ENCODE data around the gene ODAD2. TPM values are rescaled to one million over a fixed set of nuclear protein-coding genes. Genes with fewer than 3 reads are reported as not detected.

Gene ODAD2
- total RNA-seq, 1 experiment from 2014 or later: 20.4 TPM

DNA sequence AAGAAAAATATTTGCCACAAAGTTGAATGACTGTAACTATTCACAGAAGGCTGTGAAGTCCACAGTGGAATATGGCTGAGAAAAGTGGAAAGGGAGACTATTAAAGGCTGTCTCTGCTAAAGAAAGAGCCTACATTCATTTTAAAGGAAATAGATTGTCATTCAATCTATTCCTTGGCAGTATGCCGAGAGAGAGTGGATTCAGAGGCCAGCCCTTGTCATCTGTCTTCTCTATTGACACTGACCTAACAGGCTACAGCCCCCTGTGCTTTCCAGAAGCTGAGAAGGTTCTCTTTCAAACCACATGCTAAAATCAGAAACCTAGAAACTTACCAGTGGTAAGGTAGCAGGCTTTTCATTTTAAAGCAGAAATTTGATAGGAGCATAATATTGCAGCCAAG is 12.1 kb downstream of the ODAD2 start:
- ChIA-PET CTCF (no interaction called here), RAD21 (ENCODE audit: low non-redundant PET in 1 of 2, low total read pairs in 2 of 2, uncharacterized antibody in 2 of 2, unreplicated experiment in 2 of 2) (no interaction called here), POLR2A (no interaction called here)
- no peaks in the 10 kb centered on the region for H3K9me3 ChIP-seq (ENCODE audit: control insufficient read depth in 1 of 2, insufficient read depth in 1 of 2, low read depth in 1 of 2, low read length in 2 of 2)
- H3K4me1 ChIP-seq (ENCODE audit: control insufficient read depth in 1 of 2, insufficient read depth in 2 of 2, low read length in 2 of 2): no peaks in the 10 kb centered on the region
- H2AFZ ChIP-seq (ENCODE audit: low read depth, low read length, poor library complexity, severe bottlenecking): no peak overlapping the region
- BruUV-seq (replicated peaks): no TSS peak
- no peak for DNase-seq (ENCODE audit: low read depth, low spot score)
- no peak overlapping the region for H3K4me3 ChIP-seq (replicated peaks in 1 of 2; ENCODE audit: low read depth in 1 of 2, low read length in 2 of 2)
- H3K27me3 ChIP-seq (ENCODE audit: insufficient read depth, low read length): no peaks in the 10 kb centered on the region
- TF ChIP-seq, protein P1, sequence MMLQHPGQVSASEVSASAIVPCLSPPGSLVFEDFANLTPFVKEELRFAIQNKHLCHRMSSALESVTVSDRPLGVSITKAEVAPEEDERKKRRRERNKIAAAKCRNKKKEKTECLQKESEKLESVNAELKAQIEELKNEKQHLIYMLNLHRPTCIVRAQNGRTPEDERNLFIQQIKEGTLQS (IDR thresholded peaks at IDR 0.05): no peak
- no peak for TF ChIP-seq ELF1 (IDR thresholded peaks at IDR 0.05; ENCODE audit: borderline replicate concordance, low read depth)
- TF ChIP-seq, protein P2, sequence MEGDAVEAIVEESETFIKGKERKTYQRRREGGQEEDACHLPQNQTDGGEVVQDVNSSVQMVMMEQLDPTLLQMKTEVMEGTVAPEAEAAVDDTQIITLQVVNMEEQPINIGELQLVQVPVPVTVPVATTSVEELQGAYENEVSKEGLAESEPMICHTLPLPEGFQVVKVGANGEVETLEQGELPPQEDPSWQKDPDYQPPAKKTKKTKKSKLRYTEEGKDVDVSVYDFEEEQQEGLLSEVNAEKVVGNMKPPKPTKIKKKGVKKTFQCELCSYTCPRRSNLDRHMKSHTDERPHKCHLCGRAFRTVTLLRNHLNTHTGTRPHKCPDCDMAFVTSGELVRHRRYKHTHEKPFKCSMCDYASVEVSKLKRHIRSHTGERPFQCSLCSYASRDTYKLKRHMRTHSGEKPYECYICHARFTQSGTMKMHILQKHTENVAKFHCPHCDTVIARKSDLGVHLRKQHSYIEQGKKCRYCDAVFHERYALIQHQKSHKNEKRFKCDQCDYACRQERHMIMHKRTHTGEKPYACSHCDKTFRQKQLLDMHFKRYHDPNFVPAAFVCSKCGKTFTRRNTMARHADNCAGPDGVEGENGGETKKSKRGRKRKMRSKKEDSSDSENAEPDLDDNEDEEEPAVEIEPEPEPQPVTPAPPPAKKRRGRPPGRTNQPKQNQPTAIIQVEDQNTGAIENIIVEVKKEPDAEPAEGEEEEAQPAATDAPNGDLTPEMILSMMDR (IDR thresholded peaks at IDR 0.05 in 2 of 3, conservative IDR thresholded peaks at IDR 0.05 in 1 of 3; ENCODE audit: borderline replicate concordance in 1 of 3, insufficient read depth in 1 of 3, low read depth in 2 of 3, low read length in 2 of 3): no peak
- no peak for TF ChIP-seq SP1 (IDR thresholded peaks at IDR 0.05; ENCODE audit: low read depth)
- no peaks in the 10 kb centered on the region for H3K79me2 ChIP-seq (ENCODE audit: insufficient read depth, low read length)
- H3K9me2 ChIP-seq (ENCODE audit: insufficient read depth): no peaks in the 10 kb centered on the region
- no peaks in the 10 kb centered on the region for H3K36me3 ChIP-seq (ENCODE audit: control insufficient read depth in 1 of 2, insufficient read depth in 2 of 2, low read length in 2 of 2)
- ATAC-seq: no peak
- H3K9ac ChIP-seq (ENCODE audit: low read length): no peak overlapping the region
- no peaks in the 10 kb centered on the region for H4K20me1 ChIP-seq (ENCODE audit: insufficient read depth)
- no peak overlapping the region for H3K27ac ChIP-seq (ENCODE audit: low read depth, low read length)
- H3K4me2 ChIP-seq (ENCODE audit: low read length): no peak overlapping the region
- intact Hi-C loops (cut with micrococcal nuclease): no loop called here

DNA sequence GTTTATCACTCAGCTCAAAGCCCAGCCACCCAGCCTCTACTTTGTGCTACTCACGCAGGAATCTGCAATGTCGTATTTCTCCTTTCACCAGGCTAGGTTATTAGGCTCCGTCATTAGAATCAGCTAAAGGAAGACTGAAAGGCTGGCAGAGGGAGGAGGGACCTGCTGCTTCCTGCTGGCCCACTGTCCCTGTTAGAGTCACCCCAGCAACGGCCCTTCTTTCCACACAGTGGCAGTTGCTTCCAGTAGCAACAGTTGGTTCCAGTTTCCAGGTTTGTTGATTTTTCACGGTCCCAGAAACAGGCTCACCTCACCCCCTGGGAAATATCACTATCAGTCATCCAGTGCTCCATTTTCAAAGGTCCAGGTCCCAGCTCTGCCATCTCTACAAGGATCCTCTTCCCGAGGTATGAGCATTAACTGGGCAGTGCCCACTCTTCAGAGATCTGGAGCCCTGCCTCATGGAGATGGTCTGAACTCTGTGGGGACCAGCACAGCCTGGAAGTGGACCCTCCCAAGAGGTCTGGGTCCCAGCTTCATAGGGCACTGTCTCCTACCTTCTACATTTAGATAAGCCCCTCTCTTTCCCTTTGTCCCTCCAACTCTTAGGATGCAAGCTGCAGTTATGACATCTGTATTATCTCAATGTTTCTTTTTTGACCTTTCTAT is 15.9 kb downstream of the ODAD2 start:
- Histone ChIP-seq H4K20me1 (ENCODE audit: insufficient read depth) (no peaks in the 10 kb centered on the region), H3K4me1 (ENCODE audit: control insufficient read depth in 1 of 2, insufficient read depth in 2 of 2, low read length in 2 of 2) (no peaks in the 10 kb centered on the region), H3K27ac (ENCODE audit: low read depth, low read length) (0 out of 2 replicates have a peak overlapping the region, but pooled peaks have one; percentile 21), H3K4me3 (replicated peaks in 1 of 2; ENCODE audit: low read depth in 1 of 2, low read length in 2 of 2) (no peak overlapping the region), H3K79me2 (ENCODE audit: insufficient read depth, low read length) (no peaks in the 10 kb centered on the region), H3K27me3 (ENCODE audit: insufficient read depth, low read length) (no peaks in the 10 kb centered on the region), H3K4me2 (ENCODE audit: low read length) (no peak overlapping the region), H3K9ac (ENCODE audit: low read length) (no peak overlapping the region), H3K36me3 (ENCODE audit: control insufficient read depth in 1 of 2, insufficient read depth in 2 of 2, low read length in 2 of 2) (no peaks in the 10 kb centered on the region), H2AFZ (ENCODE audit: low read depth, low read length, poor library complexity, severe bottlenecking) (no peak overlapping the region), H3K9me2 (ENCODE audit: insufficient read depth) (no peaks in the 10 kb centered on the region), H3K9me3 (ENCODE audit: control insufficient read depth in 1 of 2, insufficient read depth in 1 of 2, low read depth in 1 of 2, low read length in 2 of 2) (no peaks in the 10 kb centered on the region)
- BruUV-seq (replicated peaks): no TSS peak
- ChIA-PET CTCF (no interaction called here), RAD21 (ENCODE audit: low non-redundant PET in 1 of 2, low total read pairs in 2 of 2, uncharacterized antibody in 2 of 2, unreplicated experiment in 2 of 2) (no interaction called here), POLR2A (no interaction called here)
- DNase-seq (ENCODE audit: low read depth, low spot score) (no peak), ATAC-seq (no peak)
- intact Hi-C loops (cut with micrococcal nuclease): no loop called here
- TF ChIP-seq EZH2 (IDR thresholded peaks at IDR 0.05) (no peak), POLR2A (IDR thresholded peaks at IDR 0.05; ENCODE audit: borderline replicate concordance, extremely low read depth, insufficient read depth, insufficient read length) (no peak), FOSL1 (IDR thresholded peaks at IDR 0.05; ENCODE audit: low read depth) (no peak)
- TF ChIP-seq, protein P3, sequence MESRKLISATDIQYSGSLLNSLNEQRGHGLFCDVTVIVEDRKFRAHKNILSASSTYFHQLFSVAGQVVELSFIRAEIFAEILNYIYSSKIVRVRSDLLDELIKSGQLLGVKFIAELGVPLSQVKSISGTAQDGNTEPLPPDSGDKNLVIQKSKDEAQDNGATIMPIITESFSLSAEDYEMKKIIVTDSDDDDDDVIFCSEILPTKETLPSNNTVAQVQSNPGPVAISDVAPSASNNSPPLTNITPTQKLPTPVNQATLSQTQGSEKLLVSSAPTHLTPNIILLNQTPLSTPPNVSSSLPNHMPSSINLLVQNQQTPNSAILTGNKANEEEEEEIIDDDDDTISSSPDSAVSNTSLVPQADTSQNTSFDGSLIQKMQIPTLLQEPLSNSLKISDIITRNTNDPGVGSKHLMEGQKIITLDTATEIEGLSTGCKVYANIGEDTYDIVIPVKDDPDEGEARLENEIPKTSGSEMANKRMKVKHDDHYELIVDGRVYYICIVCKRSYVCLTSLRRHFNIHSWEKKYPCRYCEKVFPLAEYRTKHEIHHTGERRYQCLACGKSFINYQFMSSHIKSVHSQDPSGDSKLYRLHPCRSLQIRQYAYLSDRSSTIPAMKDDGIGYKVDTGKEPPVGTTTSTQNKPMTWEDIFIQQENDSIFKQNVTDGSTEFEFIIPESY (IDR thresholded peaks at IDR 0.05; ENCODE audit: extremely low read depth, insufficient replicate concordance, low read length): no peak
- TF ChIP-seq, protein P4, sequence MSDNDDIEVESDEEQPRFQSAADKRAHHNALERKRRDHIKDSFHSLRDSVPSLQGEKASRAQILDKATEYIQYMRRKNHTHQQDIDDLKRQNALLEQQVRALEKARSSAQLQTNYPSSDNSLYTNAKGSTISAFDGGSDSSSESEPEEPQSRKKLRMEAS (IDR thresholded peaks at IDR 0.05): no peak

Measured in HCT116 (cell line).